ENCODE measurements around the gene QRICH1. TPM values are rescaled to one million over a fixed set of nuclear protein-coding genes. Genes with fewer than 3 reads are reported as not detected.

The QRICH1 gene
- total and polyA plus RNA-seq, 12 donors = 21.1 to 72.5 (median 57.6) TPM

GRCh38 chr3:49134471-49135265 lies 40.8 kb upstream of the QRICH1 start:
- intact Hi-C loops (cut with DNase I) = loop anchor here in 4 of 10 donors (5.0 kb wide), 4 partner anchors 33 to 88 kb away; partner anchors contain the start of genes CCDC71 (in 2 of the 4), QRICH1 (in 2 of the 4) and KLHDC8B (in 1 of the 4)
- ATAC-seq = no peak
- peak overlapping the region in 8 of 10 donors; percentile 85 to 99 (median 94) for H3K27ac ChIP-seq
- no peaks in the 10 kb centered on the region for H3K9me3 ChIP-seq
- peak in 2 of 9 donors; percentile 14 to 19 for TF ChIP-seq CTCF (IDR thresholded peaks at IDR 0.05)
- peaks cover 0 to 22% (median 14%) of the 10 kb centered on the region in 9 donors for H3K36me3 ChIP-seq
- no peaks in the 10 kb centered on the region for H3K27me3 ChIP-seq
- DNase-seq = no peak
- H3K4me1 ChIP-seq = peaks cover 15 to 43% (median 34%) of the 10 kb centered on the region in 9 donors
- H3K4me3 ChIP-seq = peak overlapping the region in 6 of 10 donors; percentile 77 to 97 (median 79)
- 56 to 59% methylated on average over 3 of the region's 3 CpGs for WGBS, 2 donors

GRCh38 chr3:49133226-49133951 lies 39.5 kb upstream of the QRICH1 start:
- Histone ChIP-seq H3K4me1 (peaks cover 15 to 46% (median 35%) of the 10 kb centered on the region in 9 donors), H3K27ac (peak overlapping the region; percentile 85 to 99 (median 94)), H3K36me3 (peaks cover 0 to 35% (median 26%) of the 10 kb centered on the region in 9 donors), H3K9me3 (no peaks in the 10 kb centered on the region), H3K4me3 (peak overlapping the region; percentile 61 to 97 (median 78)), H3K27me3 (no peaks in the 10 kb centered on the region)
- intact Hi-C loops (cut with DNase I) = loop anchor here in 4 of 10 donors (5.0 kb wide), 4 partner anchors 34 to 89 kb away; partner anchors contain the start of genes CCDC71 (in 2 of the 4), QRICH1 (in 2 of the 4) and KLHDC8B (in 1 of the 4)
- TF ChIP-seq CTCF (IDR thresholded peaks at IDR 0.05) = peak in 1 of 9 donors; percentile 0
- ATAC-seq (peak; percentile 79 to 93 (median 86)), DNase-seq (peak; percentile 88 to 93)
- 0 to 2% methylated on average over 29 to 30 of the region's 30 CpGs for WGBS, 2 donors

GRCh38 chr3:49132437-49133225 lies 38.8 kb upstream of the QRICH1 start, which contains the start of gene LAMB2:
LAMB2 (minus strand) TSS chr3:49133050; CDS start chr3:49132867, 183 bp downstream.
- H3K4me3 ChIP-seq = peak within 1 kb of the TSS; percentile 61 to 97 (median 78)
- DNase-seq (peak; percentile 79 to 90), ATAC-seq (peak; percentile 75 to 93 (median 86))
- H3K27ac ChIP-seq = peak within 1 kb of the TSS; percentile 85 to 99 (median 94)
- intact Hi-C loops (cut with DNase I) = loop anchor here in 4 of 10 donors (5.0 kb wide), 4 partner anchors 35 to 90 kb away; partner anchors contain the start of genes CCDC71 (in 2 of the 4), QRICH1 (in 2 of the 4) and KLHDC8B (in 1 of the 4)
- peaks cover 0 to 43% (median 31%) of the 10 kb centered on the region in 9 donors for H3K36me3 ChIP-seq
- peak in 3 of 9 donors; percentile 6 to 23 (median 14) for TF ChIP-seq CTCF (IDR thresholded peaks at IDR 0.05)
- H3K27me3 ChIP-seq = no peaks in the 10 kb centered on the region
- 1 to 4% methylated on average over 28 of the region's 28 CpGs for WGBS, 2 donors
- H3K4me1 ChIP-seq = peaks cover 15 to 46% (median 35%) of the 10 kb centered on the region in 9 donors
- no peaks in the 10 kb centered on the region for H3K9me3 ChIP-seq
